ENCODE results near the gene IGSF23.
"Not testable (repeated sequence)": the region's sequence is repeated elsewhere in the genome, so short reads cannot be mapped to it uniquely, and the experiment has no call there.

Gene IGSF23

DNA sequence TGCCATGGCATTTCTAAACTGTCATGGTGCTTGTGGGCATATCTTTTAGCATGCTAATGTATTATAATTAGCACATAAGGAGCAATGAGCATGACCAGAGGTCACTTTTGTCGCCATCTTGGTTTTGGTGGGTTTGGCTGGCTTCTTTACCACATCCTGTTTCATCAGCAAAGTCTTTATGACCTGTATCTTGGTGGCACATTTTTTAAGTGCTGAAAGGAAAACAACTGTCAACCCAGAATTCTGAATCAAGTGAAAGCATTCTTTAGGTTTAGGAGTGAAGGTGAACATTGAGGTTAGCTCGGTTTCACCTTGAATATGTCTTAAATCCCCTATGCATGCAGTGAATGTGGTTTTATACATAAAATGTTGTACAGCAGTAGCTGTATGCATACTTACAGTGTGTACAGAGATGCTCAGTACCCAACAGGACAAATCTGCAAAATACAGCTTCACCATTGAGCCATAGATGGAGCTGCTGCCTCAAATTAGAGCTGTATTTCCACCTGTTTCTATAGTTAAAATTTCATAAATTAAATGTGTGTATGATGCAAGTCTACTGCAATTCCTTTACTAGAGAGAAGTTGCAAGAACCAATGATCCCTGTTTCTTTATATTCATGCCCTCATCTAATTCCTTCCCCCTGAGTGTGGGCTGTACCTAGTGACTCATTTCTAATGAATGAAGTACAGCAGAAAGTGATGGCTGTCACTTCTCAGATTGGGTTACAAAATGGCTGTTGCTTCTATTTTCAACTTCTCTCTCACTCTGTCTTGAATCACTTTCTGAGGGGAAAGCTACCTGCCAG, 25.2 kb upstream of the IGSF23 start:
- no peak overlapping the region for H3K4me2 ChIP-seq (ENCODE audit: low read length)
- H3K9me3 ChIP-seq (ENCODE audit: control insufficient read depth, insufficient read depth, low read length) = no peaks in the 10 kb centered on the region; the same call in 1 of the 2 replicates
- H3F3A ChIP-seq (ENCODE audit: control insufficient read depth, insufficient read depth) = no peaks in the 10 kb centered on the region
- no peaks in the 10 kb centered on the region for H3K27me3 ChIP-seq (ENCODE audit: control insufficient read depth, low read length)
- H3K9me2 ChIP-seq (replicated peaks; ENCODE audit: control insufficient read depth, low read length) = no peaks in the 10 kb centered on the region
- H3K27ac ChIP-seq (ENCODE audit: low read depth, low read length) = no peak overlapping the region
- no peaks in the 10 kb centered on the region for H4K20me1 ChIP-seq (ENCODE audit: control insufficient read depth, insufficient read depth, low read depth, low read length)
- no peaks in the 10 kb centered on the region for H3K79me2 ChIP-seq (ENCODE audit: control insufficient read depth, low read length)
- no peak overlapping the region for H3K4me3 ChIP-seq (ENCODE audit: low read length)
- TF ChIP-seq, protein P1, sequence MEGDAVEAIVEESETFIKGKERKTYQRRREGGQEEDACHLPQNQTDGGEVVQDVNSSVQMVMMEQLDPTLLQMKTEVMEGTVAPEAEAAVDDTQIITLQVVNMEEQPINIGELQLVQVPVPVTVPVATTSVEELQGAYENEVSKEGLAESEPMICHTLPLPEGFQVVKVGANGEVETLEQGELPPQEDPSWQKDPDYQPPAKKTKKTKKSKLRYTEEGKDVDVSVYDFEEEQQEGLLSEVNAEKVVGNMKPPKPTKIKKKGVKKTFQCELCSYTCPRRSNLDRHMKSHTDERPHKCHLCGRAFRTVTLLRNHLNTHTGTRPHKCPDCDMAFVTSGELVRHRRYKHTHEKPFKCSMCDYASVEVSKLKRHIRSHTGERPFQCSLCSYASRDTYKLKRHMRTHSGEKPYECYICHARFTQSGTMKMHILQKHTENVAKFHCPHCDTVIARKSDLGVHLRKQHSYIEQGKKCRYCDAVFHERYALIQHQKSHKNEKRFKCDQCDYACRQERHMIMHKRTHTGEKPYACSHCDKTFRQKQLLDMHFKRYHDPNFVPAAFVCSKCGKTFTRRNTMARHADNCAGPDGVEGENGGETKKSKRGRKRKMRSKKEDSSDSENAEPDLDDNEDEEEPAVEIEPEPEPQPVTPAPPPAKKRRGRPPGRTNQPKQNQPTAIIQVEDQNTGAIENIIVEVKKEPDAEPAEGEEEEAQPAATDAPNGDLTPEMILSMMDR (IDR thresholded peaks at IDR 0.05; ENCODE audit: low read depth, low read length, poor library complexity, severe bottlenecking) = no peak
- no peak for TF ChIP-seq EZH2phosphoT487 (IDR thresholded peaks at IDR 0.05; ENCODE audit: borderline replicate concordance, low read length)
- no peaks in the 10 kb centered on the region for H3K4me1 ChIP-seq (ENCODE audit: control insufficient read depth, low read length)
- no peaks in the 10 kb centered on the region for H3K36me3 ChIP-seq (ENCODE audit: control insufficient read depth, low read length)

DNA sequence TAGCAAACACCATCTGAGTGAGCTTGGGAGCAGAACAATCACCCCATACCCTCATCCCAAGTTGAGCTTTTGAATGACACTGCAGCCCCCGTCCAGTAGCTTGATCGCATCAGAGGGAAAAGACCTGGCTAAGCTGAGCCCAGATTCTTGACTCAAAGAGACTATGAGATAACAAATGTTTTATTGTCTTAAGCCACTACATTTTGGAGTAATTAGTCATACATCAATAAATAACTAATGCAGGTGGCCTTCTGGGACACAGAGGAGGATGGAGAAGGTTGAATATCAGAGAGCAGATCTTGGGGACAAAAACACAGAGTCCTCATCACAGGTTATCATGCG, 24.6 kb upstream of the IGSF23 start:
- Histone ChIP-seq H3K9me2 (replicated peaks; ENCODE audit: control insufficient read depth, low read length) (no peaks in the 10 kb centered on the region), H4K20me1 (ENCODE audit: control insufficient read depth, insufficient read depth, low read depth, low read length) (no peaks in the 10 kb centered on the region), H3K27ac (ENCODE audit: low read depth, low read length) (no peak overlapping the region), H3F3A (ENCODE audit: control insufficient read depth, insufficient read depth) (no peaks in the 10 kb centered on the region), H3K79me2 (ENCODE audit: control insufficient read depth, low read length) (no peaks in the 10 kb centered on the region), H3K27me3 (ENCODE audit: control insufficient read depth, low read length) (no peaks in the 10 kb centered on the region), H3K4me3 (ENCODE audit: low read length) (no peak overlapping the region), H3K4me1 (ENCODE audit: control insufficient read depth, low read length) (no peaks in the 10 kb centered on the region), H3K36me3 (ENCODE audit: control insufficient read depth, low read length) (no peaks in the 10 kb centered on the region), H3K4me2 (ENCODE audit: low read length) (no peak overlapping the region), H3K9me3 (ENCODE audit: control insufficient read depth, insufficient read depth, low read length) (no peaks in the 10 kb centered on the region; the same call in 1 of the 2 replicates)
- no peak for TF ChIP-seq EZH2phosphoT487 (IDR thresholded peaks at IDR 0.05; ENCODE audit: borderline replicate concordance, low read length)
- TF ChIP-seq, protein P1 (IDR thresholded peaks at IDR 0.05; ENCODE audit: low read depth, low read length, poor library complexity, severe bottlenecking) = no peak

DNA sequence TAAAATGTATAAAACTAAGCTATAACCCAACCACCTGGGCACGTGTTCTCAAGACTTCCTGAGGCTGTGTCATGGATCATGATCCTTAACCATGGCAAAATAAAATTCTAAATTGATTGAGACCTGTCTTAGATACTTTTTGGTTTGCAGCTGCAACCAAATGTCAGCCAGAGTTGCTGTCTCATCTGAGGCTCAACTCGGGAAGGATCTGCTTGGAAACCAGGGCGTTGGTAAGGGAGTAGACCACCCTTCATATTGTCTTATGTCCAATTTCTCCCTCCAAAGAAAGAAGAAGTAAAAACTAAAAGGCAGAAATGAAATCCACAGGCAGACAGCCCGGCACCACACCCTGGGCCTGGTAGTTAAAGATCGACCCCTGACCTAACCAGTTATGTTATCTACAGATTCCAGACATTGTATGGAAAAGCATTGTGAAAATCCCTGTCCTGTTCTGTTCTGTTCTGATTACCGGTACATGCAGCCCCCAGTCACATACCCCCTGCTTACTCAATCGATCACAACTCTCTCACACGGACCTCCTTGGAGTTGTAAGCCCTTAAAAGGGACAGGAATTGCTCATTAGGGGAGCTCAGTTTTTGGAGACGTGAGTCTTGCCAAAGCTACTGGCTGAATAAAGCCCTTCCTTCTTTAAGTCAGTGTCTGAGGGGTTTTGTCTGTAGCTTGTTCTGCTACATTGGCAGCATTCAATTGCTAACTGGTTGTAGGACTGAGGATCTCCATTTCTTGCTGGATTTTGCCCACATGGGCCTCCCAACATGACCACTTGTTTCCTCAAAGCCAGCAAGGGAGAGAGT, 22.9 kb upstream of the IGSF23 start:
- no peaks in the 10 kb centered on the region for H3K4me1 ChIP-seq (ENCODE audit: control insufficient read depth, low read length)
- no peak overlapping the region for H3K4me2 ChIP-seq (ENCODE audit: low read length)
- H3F3A ChIP-seq (ENCODE audit: control insufficient read depth, insufficient read depth) = no peaks in the 10 kb centered on the region

DNA sequence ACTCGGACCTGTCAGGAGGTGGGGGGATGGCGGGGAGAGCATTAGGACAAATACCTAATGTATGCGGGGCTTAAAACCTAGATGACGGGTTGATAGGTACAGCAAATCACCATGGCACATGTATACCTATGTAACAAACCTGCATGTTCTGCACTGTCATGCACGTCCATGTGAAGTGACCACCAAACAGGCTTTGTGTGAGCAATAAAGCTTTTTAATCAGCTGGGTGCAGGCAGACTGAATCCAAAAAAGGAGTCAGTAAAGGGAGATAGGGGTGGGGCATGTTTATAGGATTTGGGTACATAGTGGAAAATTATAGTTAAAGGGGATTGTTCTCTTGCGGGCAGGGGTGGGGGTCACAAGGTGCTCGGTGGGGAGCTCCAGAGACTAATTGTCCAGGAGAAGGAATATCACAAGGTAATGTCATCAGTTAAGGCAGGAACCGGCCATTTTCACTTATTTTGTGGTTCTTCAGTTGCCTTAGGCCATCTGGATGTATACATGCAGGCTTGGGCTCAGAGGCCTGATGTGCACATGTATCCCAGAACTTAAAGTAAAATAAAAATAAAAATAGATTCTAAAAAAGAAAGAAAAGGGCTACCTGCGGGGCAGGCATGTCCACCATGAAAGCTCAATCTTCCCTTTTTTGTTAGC, 21.9 kb upstream of the IGSF23 start:
- H3K27ac ChIP-seq (ENCODE audit: low read depth, low read length); H3F3A ChIP-seq (ENCODE audit: control insufficient read depth, insufficient read depth); H3K36me3 ChIP-seq (ENCODE audit: control insufficient read depth, low read length); H3K4me2 ChIP-seq (ENCODE audit: low read length); H3K4me3 ChIP-seq (ENCODE audit: low read length); H3K79me2 ChIP-seq (ENCODE audit: control insufficient read depth, low read length); H4K20me1 ChIP-seq (ENCODE audit: control insufficient read depth, insufficient read depth, low read depth, low read length); H3K9me3 ChIP-seq (ENCODE audit: control insufficient read depth, insufficient read depth, low read length); H3K27me3 ChIP-seq (ENCODE audit: control insufficient read depth, low read length); H3K4me1 ChIP-seq (ENCODE audit: control insufficient read depth, low read length); H3K9me2 ChIP-seq (replicated peaks; ENCODE audit: control insufficient read depth, low read length): not testable (repeated sequence)

More for the DNA sequence above, 22.9 kb upstream of the IGSF23 start:
- Histone ChIP-seq H4K20me1 (ENCODE audit: control insufficient read depth, insufficient read depth, low read depth, low read length) (no peaks in the 10 kb centered on the region), H3K9me2 (replicated peaks; ENCODE audit: control insufficient read depth, low read length) (no peaks in the 10 kb centered on the region), H3K4me3 (ENCODE audit: low read length) (no peak overlapping the region), H3K36me3 (ENCODE audit: control insufficient read depth, low read length) (no peaks in the 10 kb centered on the region), H3K27me3 (ENCODE audit: control insufficient read depth, low read length) (no peaks in the 10 kb centered on the region), H3K27ac (ENCODE audit: low read depth, low read length) (no peak overlapping the region), H3K79me2 (ENCODE audit: control insufficient read depth, low read length) (no peaks in the 10 kb centered on the region), H3K9me3 (ENCODE audit: control insufficient read depth, insufficient read depth, low read length) (no peaks in the 10 kb centered on the region; the same call in 1 of the 2 replicates)
- TF ChIP-seq, protein P1 (IDR thresholded peaks at IDR 0.05; ENCODE audit: low read depth, low read length, poor library complexity, severe bottlenecking) = no peak
- TF ChIP-seq EZH2phosphoT487 (IDR thresholded peaks at IDR 0.05; ENCODE audit: borderline replicate concordance, low read length) = no peak

Measured in DOHH2 (cell line).